ENCODE data around the gene TCF12.

Gene TCF12

GRCh38 chr15:57288926-57289580 lies 370.6 kb downstream of the TCF12 start:
- Histone ChIP-seq H3K9me3 (no peaks in the 10 kb centered on the region), H3K4me1 (no peaks in the 10 kb centered on the region), H3K27me3 (no peaks in the 10 kb centered on the region), H3K27ac (no peak overlapping the region), H3K36me3 (peaks cover 40 to 58% (median 51%) of the 10 kb centered on the region in 3 donors), H3K4me3 (no peak overlapping the region)
- DNase-seq = no peak
- intact Hi-C loops (cut with DNase I; ENCODE audit: low total_unique reads) = no loop called here
- no peak for TF ChIP-seq CTCF (IDR thresholded peaks at IDR 0.05)

- intact Hi-C loops (cut with DNase I; ENCODE audit: low total_unique reads) = loop anchor here (10.0 kb wide), 1 partner anchor 375 kb away; the partner anchor contains the start of gene TCF12
- no peak overlapping the region for H3K4me3 ChIP-seq
- H3K27ac ChIP-seq = no peak overlapping the region
- no peaks in the 10 kb centered on the region for H3K9me3 ChIP-seq
- no peak for DNase-seq
- no peak for TF ChIP-seq CTCF (IDR thresholded peaks at IDR 0.05)
- peaks cover 34 to 48% (median 41%) of the 10 kb centered on the region in 3 donors for H3K36me3 ChIP-seq
- no peaks in the 10 kb centered on the region for H3K4me1 ChIP-seq
- no peaks in the 10 kb centered on the region for H3K27me3 ChIP-seq
Observed at GRCh38 chr15:57290187-57290586, 371.7 kb downstream of the TCF12 start.

GRCh38 chr15:57290826-57291225 lies 372.4 kb downstream of the TCF12 start:
- DNase-seq = no peak
- no peaks in the 10 kb centered on the region for H3K27me3 ChIP-seq
- intact Hi-C loops (cut with DNase I; ENCODE audit: low total_unique reads) = loop anchor here (10.0 kb wide), 1 partner anchor 376 kb away; the partner anchor contains the start of gene TCF12
- no peak overlapping the region for H3K4me3 ChIP-seq
- H3K9me3 ChIP-seq = no peaks in the 10 kb centered on the region
- no peak overlapping the region for H3K27ac ChIP-seq
- no peak for TF ChIP-seq CTCF (IDR thresholded peaks at IDR 0.05)
- no peaks in the 10 kb centered on the region for H3K4me1 ChIP-seq
- peaks cover 28 to 42% (median 36%) of the 10 kb centered on the region in 3 donors for H3K36me3 ChIP-seq

- intact Hi-C loops (cut with DNase I; ENCODE audit: low total_unique reads) = loop anchor here (10.0 kb wide), 1 partner anchor 382 kb away; the partner anchor contains the start of gene TCF12
- Histone ChIP-seq H3K4me3 (no peak overlapping the region), H3K27ac (no peak overlapping the region)
Observed at GRCh38 chr15:57296473-57297162, 378.2 kb downstream of the TCF12 start.

GRCh38 chr15:57297163-57297593 lies 378.7 kb downstream of the TCF12 start:
- H3K9me3 ChIP-seq = no peaks in the 10 kb centered on the region
- peaks cover 0 to 5% (median 0%) of the 10 kb centered on the region in 4 donors for H3K4me1 ChIP-seq
- no peak overlapping the region for H3K4me3 ChIP-seq
- H3K36me3 ChIP-seq = peaks cover 0 to 4% (median under 1%) of the 10 kb centered on the region in 3 donors
- H3K27ac ChIP-seq = no peak overlapping the region
- H3K27me3 ChIP-seq = no peaks in the 10 kb centered on the region
- DNase-seq = no peak
- intact Hi-C loops (cut with DNase I; ENCODE audit: low total_unique reads) = loop anchor here (10.0 kb wide), 1 partner anchor 382 kb away; the partner anchor contains the start of gene TCF12
- TF ChIP-seq CTCF (IDR thresholded peaks at IDR 0.05) = no peak

More at GRCh38 chr15:57296473-57297162, 378.2 kb downstream of the TCF12 start:
- peaks cover 0 to 10% (median 4%) of the 10 kb centered on the region in 3 donors for H3K36me3 ChIP-seq
- no peak for TF ChIP-seq CTCF (IDR thresholded peaks at IDR 0.05)
- no peaks in the 10 kb centered on the region for H3K27me3 ChIP-seq
- DNase-seq = no peak
- no peaks in the 10 kb centered on the region for H3K9me3 ChIP-seq
- H3K4me1 ChIP-seq = peaks cover 0 to 5% (median 0%) of the 10 kb centered on the region in 4 donors
